GM12878 (cell line): Measurements from ENCODE around the gene TAMALIN. TPM values are rescaled to one million over a fixed set of nuclear protein-coding genes. Genes with fewer than 3 reads are reported as not detected.

Source experiments
- ATAC-seq: fragments of 200-7000 bp; cut with Tn5 transposase; 3 replicates; pipeline ENCODE4 v1.9.1; 2020; ENCODE audit warnings: mild to moderate bottlenecking, moderate library complexity
- BruUV-seq: library from RNA; stranded (reverse); fragments of 400-500 nt; replicated peaks from 2 replicates; lab custom pipeline; 2021; lab: Mats Ljungman, UMichigan
- CTCF ChIA-PET: fragments of 300-600 bp; sonication (Branson Sonifier 250); formaldehyde crosslinking; extraction: SDS; loops from one replicate; lab custom pipeline; 2021; ENCODE audit warnings: inconsistent platforms; lab: Yijun Ruan, JAX
- POLR2A ChIA-PET: fragments of 350-600 bp; formaldehyde crosslinking; extraction: SDS; loops from one replicate; lab custom pipeline; 2021; ENCODE audit warnings: inconsistent platforms; lab: Charles Lee
- RAD21 ChIA-PET: fragments of 300-600 bp; sonication (Branson Sonifier 250); formaldehyde crosslinking; loops from one replicate; lab custom pipeline; 2023; ENCODE audit warnings: antibody characterized with exemption; ENCODE audit not compliant: unreplicated experiment; lab: Charles Lee
- SMC1A ChIA-PET: fragments of 300-600 bp; sonication (Branson Sonifier 250); formaldehyde crosslinking; loops from one replicate; lab custom pipeline; 2023; ENCODE audit not compliant: unreplicated experiment, uncharacterized antibody; lab: Charles Lee
- DNase-seq: peaks from one replicate; pipeline ENCODE4 v3.0.0-alpha.2; 2011; ENCODE audit warnings: low read depth, low spot score
- FAIRE-seq: peaks from 3 replicates; lab custom pipeline; 2011; peaks lifted over from hg19 to GRCh38; lab: Jason Lieb, UNC
- H2AFZ ChIP-seq: 2 replicates; pipeline ENCODE4 v1.6.0; 2011; ENCODE audit warnings: low read depth, low read length, control low read depth; ENCODE audit not compliant: control insufficient read depth
- H3K27ac ChIP-seq: 2 replicates; pipeline ENCODE4 v1.5.1; 2011; ENCODE audit warnings: control low read depth; ENCODE audit not compliant: control insufficient read depth, insufficient read depth
- H3K27me3 ChIP-seq, 2 experiments: replicated peaks in 1 of 2; 2 replicates each; pipeline versions ENCODE4 v1.6.0 to v1.6.1; 2011; ENCODE audit warnings: low read length in 1 of 2; ENCODE audit not compliant: control insufficient read depth in 2 of 2, insufficient read depth in 2 of 2
- H3K36me3 ChIP-seq, 2 experiments: 2 replicates each; pipeline ENCODE4 v1.5.1; 2011; ENCODE audit warnings: low read length in 1 of 2; ENCODE audit not compliant: control insufficient read depth in 2 of 2, insufficient read depth in 2 of 2
- H3K4me1 ChIP-seq: 2 replicates; pipeline ENCODE4 v1.6.1; 2011; ENCODE audit warnings: mild to moderate bottlenecking, low read length, moderate library complexity, mixed read lengths; ENCODE audit not compliant: control insufficient read depth, insufficient read depth
- H3K4me2 ChIP-seq: 2 replicates; pipeline ENCODE4 v1.6.0; 2011; ENCODE audit warnings: control low read depth; ENCODE audit not compliant: control insufficient read depth, insufficient read depth
- H3K4me3 ChIP-seq: fragments of 200-600 bp; sonication (generic); 2 replicates; pipeline ENCODE4 v1.5.1; 2016
- H3K79me2 ChIP-seq: 2 replicates; pipeline ENCODE4 v1.6.0; 2011; ENCODE audit warnings: low read length; ENCODE audit not compliant: control insufficient read depth, insufficient read depth
- H3K9ac ChIP-seq: 2 replicates; pipeline ENCODE4 v1.8.0; 2011; ENCODE audit warnings: low read length, control low read depth, mixed read lengths; ENCODE audit not compliant: control insufficient read depth, insufficient read depth
- H3K9me3 ChIP-seq: replicated peaks from 3 replicates; pipeline ENCODE4 v1.5.1; 2011; ENCODE audit warnings: mild to moderate bottlenecking, low read length; ENCODE audit not compliant: control insufficient read depth, insufficient read depth
- H4K20me1 ChIP-seq: 2 replicates; pipeline ENCODE4 v1.6.0; 2011; ENCODE audit not compliant: control insufficient read depth, insufficient read depth
- CREB1 ChIP-seq: IDR thresholded peaks from 2 replicates; pipeline ENCODE4 v1.6.1; 2012; ENCODE audit warnings: low read depth, mild to moderate bottlenecking, inconsistent platforms
- CREM ChIP-seq: IDR thresholded peaks from 2 replicates; pipeline ENCODE4 v1.6.1; 2014; ENCODE audit warnings: antibody characterized with exemption, low read depth
- MEF2B ChIP-seq: fragments of 450-650 bp; IDR thresholded peaks from 2 replicates; pipeline ENCODE4 v1.6.1; 2018; ENCODE audit warnings: mild to moderate bottlenecking, moderate library complexity; ENCODE audit not compliant: partially characterized antibody, poor library complexity, severe bottlenecking
- RAD51 ChIP-seq: fragments of 450-650 bp; IDR thresholded peaks from 2 replicates; pipeline ENCODE4 v1.6.1; 2016; ENCODE audit warnings: moderate library complexity, mild to moderate bottlenecking, inconsistent platforms
- SPI1 ChIP-seq: IDR thresholded peaks from 2 replicates; pipeline ENCODE4 v1.6.1; 2011; ENCODE audit warnings: low read depth, mild to moderate bottlenecking, low read length, moderate library complexity, borderline replicate concordance; ENCODE audit not compliant: insufficient read depth
- SRF ChIP-seq, 2 experiments: IDR thresholded peaks; 2 replicates each; pipeline ENCODE4 v1.6.1; 2011; ENCODE audit warnings: low read depth in 2 of 2, low read length in 2 of 2, mild to moderate bottlenecking in 1 of 2, moderate library complexity in 1 of 2
- WGBS: methylation state at CpG from one replicate; pipeline ENCODE4 v1.1.6; 2016; ENCODE audit warnings: low lambda C conversion rate; ENCODE audit not compliant: insufficient replicate concordance, insufficient coverage; ENCODE audit errors: missing lambda C conversion rate; 5-methylcytosine and 5-hydroxymethylcytosine counted together
- in situ Hi-C: fragments of 300-500 bp; cut with MboI; formaldehyde crosslinking; loops from 9 replicates; pipeline ENCODE4 v1.14.3; 2018; ENCODE audit warnings: mixed read lengths
- intact Hi-C: fragments of 100-400 bp; cut with micrococcal nuclease; formaldehyde crosslinking; loops from one replicate; pipeline ENCODE4 v1.14.2; 2022; ENCODE audit not compliant: unreplicated experiment
- polyA plus RNA-seq, 11 experiments: library from polyadenylated mRNA; depleted of rRNA in 4 of 11; unstranded in 6 of 11; stranded (reverse) in 5 of 11; fragments of >200 nt; fragmentation: Nextera tagmentation in 4 of 11; fragmentation: Illumina TruSeq in 1 of 11; extraction: Ambion mirVana in 4 of 11; extraction: Trizol in 1 of 11; gene quantifications; 1 replicate in 1 of 11; 2 replicates in 10 of 11; pipeline versions ENCODE4 v1.2.1 to v1.2.3, GENCODE V29; 2011 to 2016; ENCODE audit warnings: inconsistent platforms in 2 of 11, missing spikeins in 2 of 11, low read depth in 1 of 11
- total RNA-seq, 4 experiments: library from RNA; depleted of rRNA in 3 of 4; stranded (reverse); fragments of >200 nt in 3 of 4; fragmentation: Illumina TruSeq in 1 of 4; extraction: Trizol in 1 of 4; gene quantifications; 2 replicates each; pipeline versions ENCODE4 v1.2.1 to v1.2.3, GENCODE V29; 2013 to 2021
- TF ChIP-seq, protein P1 (sequence below): IDR thresholded peaks from 2 replicates; pipeline ENCODE4 v1.6.1; 2012; ENCODE audit warnings: low read depth, low read length, improper control_type of control experiment
- TF ChIP-seq, protein P2 (sequence below): IDR thresholded peaks from 2 replicates; pipeline ENCODE4 v1.6.1; 2012; ENCODE audit warnings: improper control_type of control experiment, low read depth, low read length; ENCODE audit not compliant: insufficient replicate concordance

Gene TAMALIN
- total and polyA plus RNA-seq, 10 of the 15 experiments (the other 5 are each of a cell fraction or from before 2014, with no cell fraction given), result 0.09 to 0.58 (median 0.19) TPM; not detected in 4

GRCh38 chr12:52063981-52064649, 57.4 kb downstream of the TAMALIN start:
- ChIA-PET SMC1A (no interaction called here), RAD21 (interaction anchor here (1.0 kb wide), 1 partner anchor 19 kb away, joined by 3 read pairs; no protein-coding TSS in a partner anchor), POLR2A (no interaction called here), CTCF (interaction anchor here (15.1 kb wide), 1 partner anchor 38 kb away, joined by 208 read pairs; no protein-coding TSS in a partner anchor)
- in situ Hi-C loops, result no loop called here
- Histone ChIP-seq H3K27ac (no peak overlapping the region), H4K20me1 (no peaks in the 10 kb centered on the region), H3K4me2 (no peak overlapping the region), H3K9me3 (no peaks in the 10 kb centered on the region), H3K79me2 (no peaks in the 10 kb centered on the region), H3K4me1 (peaks cover 2% of the 10 kb centered on the region), H3K9ac (no peak overlapping the region), H3K4me3 (no peak overlapping the region), H3K36me3 (no peaks in the 10 kb centered on the region), H2AFZ (no peak overlapping the region), H3K27me3 (no peaks in the 10 kb centered on the region; a peak in 2 of 4 replicates)
- ATAC-seq, result no peak
- WGBS, result 16% methylated on average over 12 of the region's 12 CpGs
- no peak for FAIRE-seq
- no peak for DNase-seq
- no TSS peak for BruUV-seq
- intact Hi-C loops, result no loop called here
- TF ChIP-seq, protein P1, sequence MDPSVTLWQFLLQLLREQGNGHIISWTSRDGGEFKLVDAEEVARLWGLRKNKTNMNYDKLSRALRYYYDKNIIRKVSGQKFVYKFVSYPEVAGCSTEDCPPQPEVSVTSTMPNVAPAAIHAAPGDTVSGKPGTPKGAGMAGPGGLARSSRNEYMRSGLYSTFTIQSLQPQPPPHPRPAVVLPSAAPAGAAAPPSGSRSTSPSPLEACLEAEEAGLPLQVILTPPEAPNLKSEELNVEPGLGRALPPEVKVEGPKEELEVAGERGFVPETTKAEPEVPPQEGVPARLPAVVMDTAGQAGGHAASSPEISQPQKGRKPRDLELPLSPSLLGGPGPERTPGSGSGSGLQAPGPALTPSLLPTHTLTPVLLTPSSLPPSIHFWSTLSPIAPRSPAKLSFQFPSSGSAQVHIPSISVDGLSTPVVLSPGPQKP, result no peak
- TF ChIP-seq SRF (IDR thresholded peaks at IDR 0.05; ENCODE audit: low read depth in 2 of 2, low read length in 2 of 2) (no peak), CREB1 (no peak), SPI1 (no peak), RAD51 (no peak), CREM (no peak), MEF2B (no peak)
- TF ChIP-seq, protein P2, sequence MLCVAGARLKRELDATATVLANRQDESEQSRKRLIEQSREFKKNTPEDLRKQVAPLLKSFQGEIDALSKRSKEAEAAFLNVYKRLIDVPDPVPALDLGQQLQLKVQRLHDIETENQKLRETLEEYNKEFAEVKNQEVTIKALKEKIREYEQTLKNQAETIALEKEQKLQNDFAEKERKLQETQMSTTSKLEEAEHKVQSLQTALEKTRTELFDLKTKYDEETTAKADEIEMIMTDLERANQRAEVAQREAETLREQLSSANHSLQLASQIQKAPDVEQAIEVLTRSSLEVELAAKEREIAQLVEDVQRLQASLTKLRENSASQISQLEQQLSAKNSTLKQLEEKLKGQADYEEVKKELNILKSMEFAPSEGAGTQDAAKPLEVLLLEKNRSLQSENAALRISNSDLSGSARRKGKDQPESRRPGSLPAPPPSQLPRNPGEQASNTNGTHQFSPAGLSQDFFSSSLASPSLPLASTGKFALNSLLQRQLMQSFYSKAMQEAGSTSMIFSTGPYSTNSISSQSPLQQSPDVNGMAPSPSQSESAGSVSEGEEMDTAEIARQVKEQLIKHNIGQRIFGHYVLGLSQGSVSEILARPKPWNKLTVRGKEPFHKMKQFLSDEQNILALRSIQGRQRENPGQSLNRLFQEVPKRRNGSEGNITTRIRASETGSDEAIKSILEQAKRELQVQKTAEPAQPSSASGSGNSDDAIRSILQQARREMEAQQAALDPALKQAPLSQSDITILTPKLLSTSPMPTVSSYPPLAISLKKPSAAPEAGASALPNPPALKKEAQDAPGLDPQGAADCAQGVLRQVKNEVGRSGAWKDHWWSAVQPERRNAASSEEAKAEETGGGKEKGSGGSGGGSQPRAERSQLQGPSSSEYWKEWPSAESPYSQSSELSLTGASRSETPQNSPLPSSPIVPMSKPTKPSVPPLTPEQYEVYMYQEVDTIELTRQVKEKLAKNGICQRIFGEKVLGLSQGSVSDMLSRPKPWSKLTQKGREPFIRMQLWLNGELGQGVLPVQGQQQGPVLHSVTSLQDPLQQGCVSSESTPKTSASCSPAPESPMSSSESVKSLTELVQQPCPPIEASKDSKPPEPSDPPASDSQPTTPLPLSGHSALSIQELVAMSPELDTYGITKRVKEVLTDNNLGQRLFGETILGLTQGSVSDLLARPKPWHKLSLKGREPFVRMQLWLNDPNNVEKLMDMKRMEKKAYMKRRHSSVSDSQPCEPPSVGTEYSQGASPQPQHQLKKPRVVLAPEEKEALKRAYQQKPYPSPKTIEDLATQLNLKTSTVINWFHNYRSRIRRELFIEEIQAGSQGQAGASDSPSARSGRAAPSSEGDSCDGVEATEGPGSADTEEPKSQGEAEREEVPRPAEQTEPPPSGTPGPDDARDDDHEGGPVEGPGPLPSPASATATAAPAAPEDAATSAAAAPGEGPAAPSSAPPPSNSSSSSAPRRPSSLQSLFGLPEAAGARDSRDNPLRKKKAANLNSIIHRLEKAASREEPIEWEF, result no peak
